CD14-positive monocyte (primary cell): Measurements from ENCODE around the gene DDAH1. TPM values are rescaled to one million over a fixed set of nuclear protein-coding genes. Genes with fewer than 3 reads are reported as not detected.

Experiments
- DNase-seq, 3 donors: peaks; one replicate each; pipeline ENCODE4 v3.0.0-alpha.2; 2011 to 2022
- H2AFZ ChIP-seq: 2 replicates; pipeline ENCODE4 v1.6.0; 2012; ENCODE audit warnings: mild to moderate bottlenecking, low read depth, low read length, inconsistent platforms; ENCODE audit not compliant: insufficient read depth, poor library complexity, severe bottlenecking
- H3K27ac ChIP-seq, 2 donors: 1 replicate in 1 of 2; 2 replicates in 1 of 2; pipeline ENCODE4 v1.5.1; 2012 to 2013; ENCODE audit warnings: low read length in 2 of 2, control low read depth in 1 of 2, inconsistent platforms in 1 of 2, low read depth in 1 of 2, mild to moderate bottlenecking in 1 of 2
- H3K27me3 ChIP-seq, 2 donors: one replicate each; pipeline versions ENCODE4 v1.6.0 to v1.6.1; 2011 to 2013; ENCODE audit warnings: low read length in 2 of 2; ENCODE audit not compliant: control insufficient read depth in 2 of 2, insufficient read depth in 2 of 2
- H3K36me3 ChIP-seq, 2 donors: replicated peaks in 1 of 2; 1 replicate in 1 of 2; 2 replicates in 1 of 2; pipeline versions ENCODE4 v1.5.1 to v1.6.1; 2012 to 2013; ENCODE audit warnings: low read length in 2 of 2, control low read depth in 1 of 2, inconsistent platforms in 1 of 2, mild to moderate bottlenecking in 1 of 2; ENCODE audit not compliant: insufficient read depth in 2 of 2, control insufficient read depth in 1 of 2
- H3K4me1 ChIP-seq, 2 donors: 1 replicate in 1 of 2; 2 replicates in 1 of 2; pipeline versions ENCODE4 v1.5.1 to v1.6.1; 2012 to 2013; ENCODE audit warnings: low read length in 2 of 2, control low read depth in 1 of 2, inconsistent platforms in 1 of 2, mild to moderate bottlenecking in 1 of 2, moderate library complexity in 1 of 2; ENCODE audit not compliant: insufficient read depth in 2 of 2, control insufficient read depth in 1 of 2
- H3K4me2 ChIP-seq: replicated peaks from 2 replicates; pipeline ENCODE3; 2012; ENCODE audit warnings: low read length, moderate library complexity, mild to moderate bottlenecking; ENCODE audit not compliant: poor library complexity, severe bottlenecking; ENCODE audit errors: extremely low read depth
- H3K4me3 ChIP-seq, 3 experiments: fragments of 200-600 bp in 1 of 3; sonication (generic) in 1 of 3; replicated peaks in 1 of 3; 1 replicate in 2 of 3; 2 replicates in 1 of 3; pipeline ENCODE4 v1.5.1; 2011 to 2013; ENCODE audit warnings: low read length in 3 of 3, mild to moderate bottlenecking in 3 of 3, control low read depth in 2 of 3, low read depth in 2 of 3, inconsistent platforms in 1 of 3, moderate library complexity in 1 of 3
- H3K79me2 ChIP-seq: 2 replicates; pipeline ENCODE4 v1.6.0; 2012; ENCODE audit warnings: mild to moderate bottlenecking, control low read depth, inconsistent platforms, low read length, moderate library complexity; ENCODE audit not compliant: insufficient read depth
- H3K9ac ChIP-seq: 2 replicates; pipeline ENCODE4 v1.6.0; 2017; ENCODE audit warnings: low read length, mild to moderate bottlenecking; ENCODE audit not compliant: insufficient read depth, poor library complexity, severe bottlenecking
- H3K9me3 ChIP-seq, 2 donors: replicated peaks in 1 of 2; 1 replicate in 1 of 2; 2 replicates in 1 of 2; pipeline versions ENCODE4 v1.5.1 to v1.6.1; 2012 to 2013; ENCODE audit warnings: low read length in 2 of 2, control low read depth in 1 of 2; ENCODE audit not compliant: control insufficient read depth in 1 of 2, insufficient read depth in 1 of 2
- H4K20me1 ChIP-seq: 2 replicates; pipeline ENCODE4 v1.6.0; 2012; ENCODE audit warnings: mild to moderate bottlenecking, low read length, control low read depth, moderate library complexity; ENCODE audit not compliant: insufficient read depth
- H3K27ac Mint-ChIP-seq, 7 donors: one replicate each; pipeline ENCODE4 v1.8.0; 2020; ENCODE audit warnings: mild to moderate bottlenecking in 7 of 7, mixed read lengths in 7 of 7, moderate library complexity in 6 of 7, inconsistent platforms in 2 of 7
- H3K27me3 Mint-ChIP-seq, 3 donors: one replicate each; pipeline ENCODE4 v1.8.0; 2021 to 2022; ENCODE audit warnings: low read depth in 3 of 3, mild to moderate bottlenecking in 3 of 3, mixed read lengths in 3 of 3, moderate library complexity in 3 of 3, inconsistent platforms in 1 of 3
- H3K36me3 Mint-ChIP-seq, 2 donors: one replicate each; pipeline ENCODE4 v1.8.0; 2020; ENCODE audit warnings: mixed read lengths in 2 of 2, inconsistent platforms in 1 of 2, mild to moderate bottlenecking in 1 of 2
- H3K4me1 Mint-ChIP-seq: one replicate; pipeline ENCODE4 v1.8.0; 2020; ENCODE audit warnings: mild to moderate bottlenecking, mixed read lengths
- H3K4me3 Mint-ChIP-seq, 2 donors: one replicate each; pipeline ENCODE4 v1.8.0; 2020; ENCODE audit warnings: mild to moderate bottlenecking in 2 of 2, mixed read lengths in 2 of 2, moderate library complexity in 1 of 2
- H3K9me3 Mint-ChIP-seq, 7 donors: one replicate each; pipeline ENCODE4 v1.8.0; 2020 to 2022; ENCODE audit warnings: mixed read lengths in 7 of 7, mild to moderate bottlenecking in 6 of 7, moderate library complexity in 6 of 7, inconsistent platforms in 2 of 7
- CTCF ChIP-seq: fragments of 200-600 bp; IDR thresholded peaks from one replicate; pipeline ENCODE4 v1.8.0; 2022; ENCODE audit warnings: antibody characterized with exemption, mild to moderate bottlenecking
- WGBS: methylation state at CpG from one replicate; pipeline ENCODE4 v1.1.5; 2013; ENCODE audit warnings: missing lambda C conversion rate; ENCODE audit not compliant: insufficient coverage; 5-methylcytosine and 5-hydroxymethylcytosine counted together
- intact Hi-C, 2 donors: fragments of 100-400 bp; cut with micrococcal nuclease; formaldehyde crosslinking; loops; one replicate each; pipeline versions ENCODE4 v1.15.0 to v1.15.1; 2023
- polyA plus RNA-seq, 3 donors: library from polyadenylated mRNA; depleted of rRNA in 1 of 3; unstranded in 2 of 3; stranded (reverse) in 1 of 3; fragments of 300-500 nt in 2 of 3; fragments of >200 nt in 1 of 3; fragmentation: Illumina TruSeq in 2 of 3; gene quantifications; 1 replicate in 2 of 3; 2 replicates in 1 of 3; pipeline ENCODE4 v1.2.3, GENCODE V29; 2012 to 2021

DDAH1 gene
- polyA plus RNA-seq, 3 donors = not detected

GRCh38 chr1:85357817-85358216, 107.1 kb downstream of the DDAH1 start:
- H3K9me3 Mint-ChIP-seq = no peaks in the 10 kb centered on the region

GRCh38 chr1:85356130-85356529, 108.8 kb downstream of the DDAH1 start:
- Histone ChIP-seq H2AFZ (no peak overlapping the region), H3K9me3 (no peaks in the 10 kb centered on the region), H3K4me1 (no peaks in the 10 kb centered on the region), H3K4me3 (no peak overlapping the region), H3K79me2 (no peaks in the 10 kb centered on the region), H3K4me2 (no peak overlapping the region), H3K36me3 (no peaks in the 10 kb centered on the region), H3K9ac (no peak overlapping the region), H3K27me3 (no peaks in the 10 kb centered on the region), H3K27ac (no peak overlapping the region), H4K20me1 (no peaks in the 10 kb centered on the region)
- Mint-ChIP-seq H3K9me3 (no peaks in the 10 kb centered on the region), H3K4me1 (no peaks in the 10 kb centered on the region), H3K27me3 (peaks cover 0 to 1% (median 0%) of the 10 kb centered on the region in 3 donors), H3K36me3 (no peaks in the 10 kb centered on the region), H3K27ac (no peak overlapping the region), H3K4me3 (no peak overlapping the region)
- DNase-seq = no peak
- no peak for TF ChIP-seq CTCF
- intact Hi-C loops = no loop called here

More at GRCh38 chr1:85357817-85358216, 107.1 kb downstream of the DDAH1 start:
- Histone ChIP-seq H3K4me2 (no peak overlapping the region), H4K20me1 (no peaks in the 10 kb centered on the region), H3K4me1 (no peaks in the 10 kb centered on the region), H3K27ac (no peak overlapping the region), H3K79me2 (no peaks in the 10 kb centered on the region), H3K9ac (no peak overlapping the region), H3K9me3 (no peaks in the 10 kb centered on the region), H3K36me3 (no peaks in the 10 kb centered on the region), H2AFZ (no peak overlapping the region), H3K4me3 (no peak overlapping the region), H3K27me3 (no peaks in the 10 kb centered on the region)
- H3K4me1 Mint-ChIP-seq = no peaks in the 10 kb centered on the region
- intact Hi-C loops = no loop called here
- no peak overlapping the region for H3K4me3 Mint-ChIP-seq
- WGBS = no CpG with 5 or more reads among the region's 2 CpGs
- no peaks in the 10 kb centered on the region for H3K36me3 Mint-ChIP-seq
- no peak for DNase-seq
- no peak for TF ChIP-seq CTCF
- H3K27ac Mint-ChIP-seq = no peak overlapping the region
- H3K27me3 Mint-ChIP-seq = peaks cover 0 to 1% (median 0%) of the 10 kb centered on the region in 3 donors
